Nephron progenitor cell (in vitro differentiated cells): ENCODE measurements around the gene IGF2R.
A peak's percentile ranks its signal among the peaks of the same experiment; 100 is the strongest.

ENCODE experiments used
- DNase-seq: peaks from one replicate; pipeline ENCODE4 v3.0.0; 2021
- H3K27ac Mint-ChIP-seq: 2 replicates; pipeline ENCODE4 v1.8.0; 2021; ENCODE audit warnings: mild to moderate bottlenecking, moderate library complexity, mixed read lengths
- H3K27me3 Mint-ChIP-seq: 2 replicates; pipeline ENCODE4 v1.8.0; 2021; ENCODE audit warnings: mild to moderate bottlenecking, low read depth, mixed read lengths; ENCODE audit not compliant: poor library complexity
- H3K36me3 Mint-ChIP-seq: 2 replicates; pipeline ENCODE4 v1.8.0; 2021; ENCODE audit warnings: low read depth, mixed read lengths
- H3K4me1 Mint-ChIP-seq: 2 replicates; pipeline ENCODE4 v1.8.0; 2021; ENCODE audit warnings: mixed read lengths
- H3K4me3 Mint-ChIP-seq: 2 replicates; pipeline ENCODE4 v1.8.0; 2021; ENCODE audit warnings: mild to moderate bottlenecking, moderate library complexity, mixed read lengths
- H3K9me3 Mint-ChIP-seq: 2 replicates; pipeline ENCODE4 v1.8.0; 2021; ENCODE audit warnings: mild to moderate bottlenecking, moderate library complexity, mixed read lengths
- TF ChIP-seq, protein P1 (sequence below): fragments of 200-600 bp; sonication (generic); IDR thresholded peaks from 2 replicates; pipeline ENCODE4 v1.5.0; 2021; ENCODE audit warnings: antibody characterized with exemption

The IGF2R gene

DNA sequence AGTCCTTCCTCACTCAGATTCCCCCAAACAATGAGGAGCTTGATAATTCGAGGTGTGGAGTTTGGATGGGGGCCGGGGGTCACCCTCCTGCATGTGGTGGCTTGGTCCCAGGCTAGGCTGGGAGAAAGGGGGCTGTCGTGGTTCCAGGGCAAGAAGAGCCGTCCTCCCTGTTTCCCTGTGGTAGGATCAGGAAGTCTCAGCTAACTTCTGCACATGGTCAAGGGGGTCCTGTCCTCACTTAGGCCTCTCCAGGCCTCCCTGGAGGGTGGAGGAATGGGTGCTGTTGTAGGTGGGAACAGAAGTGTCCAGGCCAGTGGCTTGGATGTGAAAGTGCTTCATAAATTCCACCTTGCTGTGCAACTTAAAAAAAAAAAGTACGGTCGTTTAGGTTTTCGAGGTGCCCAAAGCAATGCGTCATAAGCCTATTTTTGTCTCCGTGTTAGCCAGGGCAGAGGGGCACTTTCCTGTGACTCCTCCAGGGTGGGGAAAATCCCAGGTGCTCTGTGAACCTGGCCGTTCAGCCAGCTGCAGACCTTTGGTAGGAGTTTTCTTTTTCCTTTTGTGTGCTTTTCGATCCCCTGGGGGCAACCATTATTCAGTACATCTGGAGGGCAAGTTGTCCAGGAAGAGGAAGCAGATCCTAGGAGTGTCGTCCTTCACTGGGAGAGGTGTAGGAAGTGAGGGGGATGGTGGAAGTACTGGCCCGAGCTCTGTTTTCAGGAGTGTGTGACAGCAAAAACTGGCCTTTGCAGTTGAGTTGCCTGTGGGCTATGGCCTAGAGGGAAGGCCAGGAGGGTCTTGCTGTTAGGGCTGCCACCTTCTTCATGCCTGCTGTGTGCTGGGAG is 9.6 kb downstream of the IGF2R start:
- TF ChIP-seq, protein P1, sequence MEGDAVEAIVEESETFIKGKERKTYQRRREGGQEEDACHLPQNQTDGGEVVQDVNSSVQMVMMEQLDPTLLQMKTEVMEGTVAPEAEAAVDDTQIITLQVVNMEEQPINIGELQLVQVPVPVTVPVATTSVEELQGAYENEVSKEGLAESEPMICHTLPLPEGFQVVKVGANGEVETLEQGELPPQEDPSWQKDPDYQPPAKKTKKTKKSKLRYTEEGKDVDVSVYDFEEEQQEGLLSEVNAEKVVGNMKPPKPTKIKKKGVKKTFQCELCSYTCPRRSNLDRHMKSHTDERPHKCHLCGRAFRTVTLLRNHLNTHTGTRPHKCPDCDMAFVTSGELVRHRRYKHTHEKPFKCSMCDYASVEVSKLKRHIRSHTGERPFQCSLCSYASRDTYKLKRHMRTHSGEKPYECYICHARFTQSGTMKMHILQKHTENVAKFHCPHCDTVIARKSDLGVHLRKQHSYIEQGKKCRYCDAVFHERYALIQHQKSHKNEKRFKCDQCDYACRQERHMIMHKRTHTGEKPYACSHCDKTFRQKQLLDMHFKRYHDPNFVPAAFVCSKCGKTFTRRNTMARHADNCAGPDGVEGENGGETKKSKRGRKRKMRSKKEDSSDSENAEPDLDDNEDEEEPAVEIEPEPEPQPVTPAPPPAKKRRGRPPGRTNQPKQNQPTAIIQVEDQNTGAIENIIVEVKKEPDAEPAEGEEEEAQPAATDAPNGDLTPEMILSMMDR = no peak
- H3K27ac Mint-ChIP-seq = peak overlapping the region; percentile 80
- H3K4me1 Mint-ChIP-seq = peaks cover 83% of the 10 kb centered on the region
- H3K9me3 Mint-ChIP-seq = no peaks in the 10 kb centered on the region
- peaks cover 5% of the 10 kb centered on the region for H3K36me3 Mint-ChIP-seq
- H3K27me3 Mint-ChIP-seq = no peaks in the 10 kb centered on the region
- peak overlapping the region; percentile 39 for H3K4me3 Mint-ChIP-seq
- DNase-seq = no peak

DNA sequence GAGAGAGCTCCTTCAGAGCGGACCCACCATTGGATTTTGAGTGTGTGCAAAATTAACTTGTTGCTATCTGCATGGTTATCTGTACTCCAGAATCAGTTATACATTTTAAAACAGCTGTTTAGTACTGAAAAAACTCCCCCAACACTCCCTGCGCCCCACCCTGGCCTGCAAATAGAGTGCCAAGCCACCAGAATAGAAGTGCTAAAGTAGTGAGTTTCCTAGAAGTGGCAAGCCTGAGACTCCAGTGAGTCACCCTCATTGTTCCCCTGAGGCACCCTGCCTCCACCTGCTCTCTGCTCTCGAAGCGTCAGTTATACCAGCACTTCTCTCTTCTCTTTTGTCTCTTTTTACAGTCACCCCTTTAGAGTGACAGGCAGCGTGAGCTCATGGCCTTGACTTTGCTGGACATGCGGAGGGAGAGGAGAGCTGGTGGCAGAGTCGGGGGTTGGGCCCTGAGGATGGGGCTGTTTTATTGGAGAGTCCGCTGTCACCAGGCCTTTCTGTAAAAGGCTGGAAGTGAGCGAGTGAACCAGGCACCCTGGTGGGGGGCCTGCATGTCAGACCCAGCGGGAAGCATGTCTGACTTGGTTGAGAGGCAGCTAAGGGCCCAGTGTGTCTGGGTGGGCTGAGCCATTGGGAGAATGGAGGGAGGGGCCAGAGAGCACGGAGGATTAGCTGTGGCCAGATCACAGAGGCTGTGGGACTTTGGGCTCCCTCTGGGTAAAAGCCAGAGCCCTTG is 10.4 kb downstream of the IGF2R start:
- H3K9me3 Mint-ChIP-seq = no peaks in the 10 kb centered on the region
- H3K27ac Mint-ChIP-seq = peak overlapping the region; percentile 80
- TF ChIP-seq, protein P1 = no peak
- H3K4me3 Mint-ChIP-seq = no peak overlapping the region
- no peaks in the 10 kb centered on the region for H3K27me3 Mint-ChIP-seq
- H3K36me3 Mint-ChIP-seq = peaks cover 5% of the 10 kb centered on the region
- peaks cover 80% of the 10 kb centered on the region for H3K4me1 Mint-ChIP-seq
- DNase-seq = no peak

- Mint-ChIP-seq H3K27ac (no peak overlapping the region), H3K36me3 (peaks cover 5% of the 10 kb centered on the region), H3K4me1 (peaks cover 69% of the 10 kb centered on the region), H3K9me3 (no peaks in the 10 kb centered on the region), H3K4me3 (no peak overlapping the region), H3K27me3 (no peaks in the 10 kb centered on the region)
- DNase-seq = no peak
- TF ChIP-seq, protein P1 = no peak
Measured at GRCh38 chr6:159980474-159980873, 11.6 kb downstream of the IGF2R start.

DNA sequence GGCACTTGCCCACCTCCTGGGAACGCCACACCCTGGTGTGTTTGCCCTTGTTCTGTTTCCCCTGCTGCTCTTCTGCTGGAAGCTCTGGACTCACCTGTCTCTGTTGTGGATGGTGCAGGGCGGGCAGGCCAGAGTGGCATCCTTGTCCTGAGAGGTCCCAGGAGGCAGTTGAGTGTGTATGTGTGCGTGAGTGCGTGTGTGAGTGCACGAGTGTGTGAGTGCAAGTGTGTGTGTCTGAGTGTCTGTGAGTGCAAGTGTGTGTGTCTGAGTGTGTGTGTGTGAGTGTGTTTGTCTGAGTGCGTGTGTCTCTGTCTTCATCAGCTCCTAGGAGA is 12.2 kb downstream of the IGF2R start:
- H3K4me3 Mint-ChIP-seq = peak overlapping the region; percentile 33
- H3K27me3 Mint-ChIP-seq = no peaks in the 10 kb centered on the region
- TF ChIP-seq, protein P1 = no peak
- H3K9me3 Mint-ChIP-seq = no peaks in the 10 kb centered on the region
- peak overlapping the region; percentile 76 for H3K27ac Mint-ChIP-seq
- no peak for DNase-seq
- peaks cover 5% of the 10 kb centered on the region for H3K36me3 Mint-ChIP-seq
- H3K4me1 Mint-ChIP-seq = peaks cover 65% of the 10 kb centered on the region

DNA sequence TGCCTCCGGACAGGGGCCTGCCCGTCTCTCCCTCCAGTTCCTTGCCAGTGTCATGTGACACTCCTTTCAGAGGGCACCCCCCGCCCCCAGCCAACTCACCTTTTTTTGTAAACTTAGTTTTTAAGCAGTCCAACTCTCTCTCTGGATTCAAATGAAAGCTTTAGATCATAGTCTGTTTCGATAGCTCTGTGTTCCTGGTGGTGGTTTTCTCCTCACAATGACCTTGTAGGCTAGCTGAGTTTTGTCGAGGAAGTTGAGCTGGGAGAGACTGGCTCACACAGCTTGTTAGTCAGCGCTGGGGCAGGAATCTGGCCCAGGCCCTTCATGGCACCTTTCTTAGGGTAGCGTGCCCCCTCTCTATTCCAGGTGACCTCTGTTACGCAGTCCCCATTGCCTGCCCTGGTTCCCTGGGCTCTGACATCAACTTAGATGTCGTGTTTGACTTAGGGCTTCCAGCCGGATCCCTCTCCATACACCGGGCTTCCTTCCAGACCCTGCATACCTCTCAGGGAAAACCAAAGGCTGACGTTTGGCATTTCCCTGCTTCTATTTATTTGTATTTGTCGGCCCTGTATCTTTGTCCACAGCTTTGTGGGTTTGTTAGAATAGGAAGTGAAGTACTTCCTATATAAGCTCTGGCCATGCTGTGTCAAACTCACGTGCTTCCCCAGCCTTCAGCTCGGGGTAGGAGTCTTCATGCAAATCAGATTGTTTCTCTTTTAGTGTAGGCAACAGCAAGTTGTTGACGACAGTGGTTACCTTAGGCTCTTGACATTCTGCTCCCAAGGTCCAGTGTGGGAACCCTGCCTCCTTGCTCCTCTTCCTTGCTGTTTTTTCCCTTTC is 12.7 kb downstream of the IGF2R start:
- Mint-ChIP-seq H3K4me1 (peaks cover 63% of the 10 kb centered on the region), H3K27me3 (no peaks in the 10 kb centered on the region), H3K27ac (peak overlapping the region; percentile 76), H3K9me3 (no peaks in the 10 kb centered on the region), H3K4me3 (no peak overlapping the region), H3K36me3 (peaks cover 5% of the 10 kb centered on the region)
- TF ChIP-seq, protein P1 = no peak
- DNase-seq = no peak
